ENCODE results near the gene ANP32A. TPM values are rescaled to one million over a fixed set of nuclear protein-coding genes. Genes with fewer than 3 reads are reported as not detected.
"Not testable (repeated sequence)": the region's sequence is repeated elsewhere in the genome, so short reads cannot be mapped to it uniquely, and the experiment has no call there.

Gene ANP32A
- 231 TPM for polyA plus RNA-seq (2013, experiment 1 of 2)
- 244 TPM for polyA plus RNA-seq (2013, experiment 2 of 2)

DNA sequence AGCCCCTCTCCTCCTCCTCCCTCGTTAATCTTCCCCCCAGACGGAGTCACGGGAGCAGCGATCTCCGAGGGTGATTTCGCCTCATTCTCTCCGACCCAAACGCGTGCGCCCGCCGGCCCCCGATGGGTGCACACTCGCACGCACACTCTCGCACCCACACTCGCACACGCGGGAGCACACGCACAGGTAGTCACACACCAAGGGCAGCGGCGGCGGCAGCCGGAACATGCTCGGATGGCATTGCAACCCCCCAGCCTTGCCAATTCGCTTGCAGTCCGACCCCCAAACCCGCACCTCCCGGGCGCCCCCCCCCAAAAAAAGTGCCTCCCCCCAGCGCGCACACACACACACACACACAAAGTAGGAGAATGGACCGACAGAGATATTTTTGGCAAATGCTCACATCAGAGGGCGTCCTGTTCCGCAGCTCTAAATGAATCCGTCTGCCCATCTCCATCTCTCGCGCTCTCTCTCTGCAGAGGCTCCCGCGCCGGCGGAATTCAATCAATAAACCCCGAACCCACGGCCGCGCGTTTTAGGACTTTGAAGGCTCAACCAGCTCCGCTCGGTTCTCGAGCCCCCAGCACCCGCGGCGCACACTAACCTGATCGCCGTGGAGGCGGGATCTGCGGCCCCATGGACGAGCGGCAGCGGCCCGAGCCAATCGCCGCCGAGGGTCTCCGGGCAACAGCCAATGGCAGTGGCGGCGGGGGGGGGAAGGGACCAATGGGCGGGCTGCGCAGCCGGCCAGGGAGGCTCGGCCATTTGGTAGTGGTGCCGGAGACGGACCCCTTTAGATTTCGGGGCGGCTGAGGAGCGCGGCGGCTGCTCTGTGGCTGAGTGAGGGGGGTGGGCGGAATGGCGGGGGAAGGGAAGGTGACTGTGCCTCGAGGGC, at the start of gene ANP32A:
Gene ANP32A (minus strand): TSS at position 601 of the 895 bp plus-strand sequence. CDS start 144 bp downstream, at position 457.
- 0 to 1% methylated on average over 38 to 61 of the region's 81 CpGs for WGBS, 2 experiments (ENCODE audit: insufficient coverage in 2 of 2)
- peaks cover 8% of the 10 kb centered on the region for H3K36me3 ChIP-seq (ENCODE audit: control insufficient read depth, insufficient read depth, low read length)
- no peaks in the 10 kb centered on the region for H3K9me3 ChIP-seq (ENCODE audit: control insufficient read depth, low read length)
- H3K4me3 ChIP-seq (ENCODE audit: extremely low read depth, insufficient read depth, low read length, poor library complexity, severe bottlenecking): peak within 1 kb of the TSS; percentile 98
- H3K27ac ChIP-seq (ENCODE audit: low read depth, low read length, severe bottlenecking): peak within 1 kb of the TSS; percentile 93
- H3K4me1 ChIP-seq (ENCODE audit: control insufficient read depth, insufficient read depth, low read length, poor library complexity, severe bottlenecking): peaks cover 10% of the 10 kb centered on the region

DNA sequence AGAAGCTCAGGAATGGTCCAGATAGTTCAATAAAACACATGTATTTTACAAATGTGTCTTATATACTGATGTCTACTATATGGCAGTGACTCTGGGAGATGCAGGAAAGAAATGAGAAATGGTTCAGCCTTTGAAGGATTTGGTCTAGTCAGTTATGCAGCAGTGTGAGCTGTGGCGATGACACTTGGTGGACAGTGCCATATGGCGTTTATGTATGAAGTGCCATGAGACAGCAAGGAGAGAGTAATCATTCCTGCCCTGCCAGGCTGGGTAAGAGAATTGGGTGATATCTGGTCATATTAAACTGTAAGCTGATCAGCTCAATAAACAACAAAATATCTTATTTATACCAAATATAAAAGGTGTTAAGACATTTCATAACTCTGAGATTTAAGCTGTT, 47.6 kb upstream of the ANP32A start:
- 95 to 100% methylated on average over 2 of the region's 2 CpGs for WGBS, 2 experiments (ENCODE audit: insufficient coverage in 2 of 2)
- Histone ChIP-seq H3K4me1 (ENCODE audit: control insufficient read depth, insufficient read depth, low read length, poor library complexity, severe bottlenecking) (no peaks in the 10 kb centered on the region), H3K4me3 (ENCODE audit: extremely low read depth, insufficient read depth, low read length, poor library complexity, severe bottlenecking) (no peak overlapping the region), H3K27ac (ENCODE audit: low read depth, low read length, severe bottlenecking) (no peak overlapping the region), H3K9me3 (ENCODE audit: control insufficient read depth, low read length) (no peaks in the 10 kb centered on the region), H3K36me3 (ENCODE audit: control insufficient read depth, insufficient read depth, low read length) (no peaks in the 10 kb centered on the region)

DNA sequence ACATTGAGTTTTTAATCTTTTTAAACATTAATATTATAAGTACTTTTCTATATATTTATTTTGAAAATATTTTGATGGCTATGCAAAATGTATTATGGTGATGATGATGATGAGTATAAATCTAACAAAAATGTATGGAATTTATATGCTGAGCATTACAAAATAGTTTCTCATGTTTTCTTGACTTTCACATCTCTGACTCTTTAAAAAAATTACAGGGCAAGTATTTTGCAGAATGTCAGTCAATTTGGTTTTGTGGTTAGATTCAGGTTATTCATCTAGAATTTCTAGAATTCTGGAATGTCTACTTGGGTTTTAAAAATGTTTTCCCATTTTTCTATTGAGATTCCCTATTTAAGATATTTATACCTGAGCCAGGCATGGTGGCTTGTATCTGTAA, 41.7 kb upstream of the ANP32A start:
- H3K9me3 ChIP-seq (ENCODE audit: control insufficient read depth, low read length): no peaks in the 10 kb centered on the region
- no peaks in the 10 kb centered on the region for H3K4me1 ChIP-seq (ENCODE audit: control insufficient read depth, insufficient read depth, low read length, poor library complexity, severe bottlenecking)

DNA sequence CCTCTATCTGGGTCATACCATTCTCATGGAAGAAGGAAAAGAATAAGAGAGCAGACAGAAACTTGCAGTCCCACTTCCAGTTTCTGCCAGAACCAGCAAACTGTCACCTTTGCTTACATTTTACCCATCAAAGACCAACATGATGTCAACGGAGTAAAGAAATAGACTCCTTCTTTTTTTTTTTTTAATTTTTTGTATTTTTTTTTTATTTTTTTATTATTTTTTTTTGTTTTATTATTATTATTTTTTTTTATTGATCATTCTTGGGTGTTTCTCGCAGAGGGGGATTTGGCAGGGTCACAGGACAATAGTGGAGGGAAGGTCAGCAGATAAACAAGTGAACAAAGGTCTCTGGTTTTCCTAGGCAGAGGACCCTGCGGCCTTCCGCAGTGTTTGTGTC, 38.0 kb upstream of the ANP32A start:
- WGBS, 2 experiments (ENCODE audit: insufficient coverage in 2 of 2): no CpG with 5 or more reads among the region's 4 CpGs
- H3K27ac ChIP-seq (ENCODE audit: low read depth, low read length, severe bottlenecking); H3K36me3 ChIP-seq (ENCODE audit: control insufficient read depth, insufficient read depth, low read length); H3K9me3 ChIP-seq (ENCODE audit: control insufficient read depth, low read length); H3K4me1 ChIP-seq (ENCODE audit: control insufficient read depth, insufficient read depth, low read length, poor library complexity, severe bottlenecking); H3K4me3 ChIP-seq (ENCODE audit: extremely low read depth, insufficient read depth, low read length, poor library complexity, severe bottlenecking): not testable (repeated sequence)

More for the DNA sequence above, 41.7 kb upstream of the ANP32A start:
- no peak overlapping the region for H3K4me3 ChIP-seq (ENCODE audit: extremely low read depth, insufficient read depth, low read length, poor library complexity, severe bottlenecking)
- H3K27ac ChIP-seq (ENCODE audit: low read depth, low read length, severe bottlenecking): no peak overlapping the region
- no peaks in the 10 kb centered on the region for H3K36me3 ChIP-seq (ENCODE audit: control insufficient read depth, insufficient read depth, low read length)

DNA sequence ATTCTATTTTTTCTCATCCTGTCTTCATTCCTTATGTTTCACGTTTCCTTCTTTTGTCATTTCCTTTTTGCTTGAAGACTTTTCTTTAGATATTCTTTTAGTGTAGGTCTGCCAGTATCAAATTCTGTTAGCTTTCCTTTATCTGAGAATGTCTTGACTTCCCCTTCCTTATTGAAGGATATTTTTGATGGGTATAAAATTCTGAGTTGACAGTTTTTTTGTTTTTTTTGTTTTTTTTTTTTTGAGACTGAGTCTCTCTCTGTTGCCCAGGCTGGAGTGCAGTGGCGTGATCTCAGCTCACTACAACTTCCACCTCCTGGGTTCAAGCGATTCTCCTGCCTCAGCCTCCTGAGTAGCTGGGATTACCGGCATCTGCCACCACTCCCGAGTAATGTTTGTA, 36.7 kb upstream of the ANP32A start:
- H3K27ac ChIP-seq (ENCODE audit: low read depth, low read length, severe bottlenecking): not testable (repeated sequence)

GRCh38 chr15:68852461-68852860, 31.8 kb upstream of the ANP32A start:
- no peak overlapping the region for H3K27ac ChIP-seq (ENCODE audit: low read depth, low read length, severe bottlenecking)
- WGBS, 2 experiments (ENCODE audit: insufficient coverage in 2 of 2): 96 to 98% methylated on average over 5 to 6 of the region's 7 CpGs
- peaks cover 4% of the 10 kb centered on the region for H3K9me3 ChIP-seq (ENCODE audit: control insufficient read depth, low read length)
- H3K4me3 ChIP-seq (ENCODE audit: extremely low read depth, insufficient read depth, low read length, poor library complexity, severe bottlenecking): no peak overlapping the region
- no peaks in the 10 kb centered on the region for H3K4me1 ChIP-seq (ENCODE audit: control insufficient read depth, insufficient read depth, low read length, poor library complexity, severe bottlenecking)
- H3K36me3 ChIP-seq (ENCODE audit: control insufficient read depth, insufficient read depth, low read length): no peaks in the 10 kb centered on the region

More for the DNA sequence above, 36.7 kb upstream of the ANP32A start:
- H3K4me1 ChIP-seq (ENCODE audit: control insufficient read depth, insufficient read depth, low read length, poor library complexity, severe bottlenecking); H3K4me3 ChIP-seq (ENCODE audit: extremely low read depth, insufficient read depth, low read length, poor library complexity, severe bottlenecking); H3K9me3 ChIP-seq (ENCODE audit: control insufficient read depth, low read length); H3K36me3 ChIP-seq (ENCODE audit: control insufficient read depth, insufficient read depth, low read length): not testable (repeated sequence)
- WGBS, 2 experiments (ENCODE audit: insufficient coverage in 2 of 2): 88 to 100% methylated on average over 1 to 4 of the region's 5 CpGs

- peaks cover 4% of the 10 kb centered on the region for H3K9me3 ChIP-seq (ENCODE audit: control insufficient read depth, low read length)
- 86 to 100% methylated on average over 1 of the region's 2 CpGs for WGBS, 2 experiments (ENCODE audit: insufficient coverage in 2 of 2)
Measured at GRCh38 chr15:68851971-68852370, 31.3 kb upstream of the ANP32A start.

DNA sequence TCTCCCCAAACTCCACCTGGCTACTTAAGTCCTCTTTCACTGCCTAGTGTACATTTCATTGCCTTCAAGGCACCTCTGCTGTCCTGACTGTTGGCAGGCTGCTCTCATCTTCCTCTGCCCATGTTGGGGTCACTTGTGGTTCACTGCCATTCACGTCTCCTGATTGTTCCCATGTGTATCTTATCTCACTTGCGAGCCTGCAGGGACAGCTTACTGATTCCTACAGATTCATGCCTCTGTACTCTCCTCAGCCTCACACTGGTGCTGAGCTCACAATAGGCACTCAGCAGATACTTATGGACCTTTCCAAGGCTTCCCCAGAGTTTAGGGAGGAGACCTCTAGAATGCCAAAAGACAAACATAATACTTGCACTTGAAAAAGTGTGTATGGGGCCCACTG, 28.8 kb upstream of the ANP32A start:
- no peak overlapping the region for H3K27ac ChIP-seq (ENCODE audit: low read depth, low read length, severe bottlenecking)
- WGBS, 2 experiments (ENCODE audit: insufficient coverage in 2 of 2): 83 to 89% methylated on average over 2 of the region's 2 CpGs
- no peak overlapping the region for H3K4me3 ChIP-seq (ENCODE audit: extremely low read depth, insufficient read depth, low read length, poor library complexity, severe bottlenecking)
- no peaks in the 10 kb centered on the region for H3K36me3 ChIP-seq (ENCODE audit: control insufficient read depth, insufficient read depth, low read length)
- H3K9me3 ChIP-seq (ENCODE audit: control insufficient read depth, low read length): no peaks in the 10 kb centered on the region
- no peaks in the 10 kb centered on the region for H3K4me1 ChIP-seq (ENCODE audit: control insufficient read depth, insufficient read depth, low read length, poor library complexity, severe bottlenecking)

More at GRCh38 chr15:68851971-68852370, 31.3 kb upstream of the ANP32A start:
- H3K27ac ChIP-seq (ENCODE audit: low read depth, low read length, severe bottlenecking): no peak overlapping the region
- H3K4me3 ChIP-seq (ENCODE audit: extremely low read depth, insufficient read depth, low read length, poor library complexity, severe bottlenecking): no peak overlapping the region
- H3K4me1 ChIP-seq (ENCODE audit: control insufficient read depth, insufficient read depth, low read length, poor library complexity, severe bottlenecking): no peaks in the 10 kb centered on the region
- H3K36me3 ChIP-seq (ENCODE audit: control insufficient read depth, insufficient read depth, low read length): no peaks in the 10 kb centered on the region

- WGBS, 2 experiments (ENCODE audit: insufficient coverage in 2 of 2): 83% methylated on average over 1 of the region's 3 CpGs; no CpG with 5 or more reads in 1 of the 2 experiments
- H3K9me3 ChIP-seq (ENCODE audit: control insufficient read depth, low read length): no peaks in the 10 kb centered on the region
- H3K36me3 ChIP-seq (ENCODE audit: control insufficient read depth, insufficient read depth, low read length): no peaks in the 10 kb centered on the region
Measured at GRCh38 chr15:68846851-68847439, 26.2 kb upstream of the ANP32A start.

DNA sequence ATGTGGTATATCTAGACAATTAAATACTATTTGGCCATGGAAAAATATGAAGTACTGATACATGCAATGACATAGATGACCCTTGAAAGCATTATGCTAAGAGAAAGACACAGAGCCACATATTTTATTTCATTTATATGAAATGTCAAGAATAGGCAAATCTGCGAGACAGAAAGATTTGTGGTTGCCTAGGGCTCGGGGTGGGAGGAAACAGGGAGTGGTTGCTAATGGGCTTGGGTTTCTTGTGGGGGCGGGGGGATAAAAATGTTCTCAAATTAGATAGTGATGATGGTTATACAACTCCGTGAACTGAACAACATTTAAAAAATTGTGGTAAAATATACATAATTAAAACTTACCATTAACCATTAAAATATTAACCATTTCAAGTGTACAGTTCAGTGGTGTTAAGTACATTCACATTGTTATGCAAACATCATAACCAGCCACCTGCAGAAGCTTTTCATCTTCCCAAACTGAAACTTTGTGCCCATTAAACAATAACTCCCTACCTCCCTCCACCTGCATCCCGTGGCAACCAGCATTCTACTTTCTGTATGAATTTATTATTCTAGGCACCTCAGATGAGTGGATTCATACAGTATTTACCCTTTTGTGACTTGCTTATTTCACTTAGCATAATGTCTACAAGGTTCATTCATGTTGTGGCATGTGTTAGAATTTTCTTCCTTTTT, 24.3 kb upstream of the ANP32A start:
- WGBS, 2 experiments (ENCODE audit: insufficient coverage in 2 of 2): 93% methylated on average over 2 of the region's 5 CpGs; no CpG with 5 or more reads in 1 of the 2 experiments

More at GRCh38 chr15:68846851-68847439, 26.2 kb upstream of the ANP32A start:
- no peak overlapping the region for H3K4me3 ChIP-seq (ENCODE audit: extremely low read depth, insufficient read depth, low read length, poor library complexity, severe bottlenecking)
- no peaks in the 10 kb centered on the region for H3K4me1 ChIP-seq (ENCODE audit: control insufficient read depth, insufficient read depth, low read length, poor library complexity, severe bottlenecking)
- H3K27ac ChIP-seq (ENCODE audit: low read depth, low read length, severe bottlenecking): no peak overlapping the region

More for the DNA sequence above, 24.3 kb upstream of the ANP32A start:
- Histone ChIP-seq H3K4me3 (ENCODE audit: extremely low read depth, insufficient read depth, low read length, poor library complexity, severe bottlenecking) (no peak overlapping the region), H3K4me1 (ENCODE audit: control insufficient read depth, insufficient read depth, low read length, poor library complexity, severe bottlenecking) (no peaks in the 10 kb centered on the region), H3K36me3 (ENCODE audit: control insufficient read depth, insufficient read depth, low read length) (no peaks in the 10 kb centered on the region), H3K27ac (ENCODE audit: low read depth, low read length, severe bottlenecking) (no peak overlapping the region), H3K9me3 (ENCODE audit: control insufficient read depth, low read length) (no peaks in the 10 kb centered on the region)
